Measurements from ENCODE around the gene PDE4B.

Gene PDE4B

GRCh38 chr1:66217021-66217420, 424.3 kb downstream of the PDE4B start:
- in situ Hi-C loops (cut with HindIII; ENCODE audit: low sequenced_read_pairs): no loop called here
- TF ChIP-seq CTCF (IDR thresholded peaks at IDR 0.05; ENCODE audit: low read depth, low read length): no peak
- H3K4me3 ChIP-seq (ENCODE audit: low read depth, low read length): no peak overlapping the region
- peak; percentile 45 for DNase-seq (ENCODE audit: low read depth, low spot score)

DNA sequence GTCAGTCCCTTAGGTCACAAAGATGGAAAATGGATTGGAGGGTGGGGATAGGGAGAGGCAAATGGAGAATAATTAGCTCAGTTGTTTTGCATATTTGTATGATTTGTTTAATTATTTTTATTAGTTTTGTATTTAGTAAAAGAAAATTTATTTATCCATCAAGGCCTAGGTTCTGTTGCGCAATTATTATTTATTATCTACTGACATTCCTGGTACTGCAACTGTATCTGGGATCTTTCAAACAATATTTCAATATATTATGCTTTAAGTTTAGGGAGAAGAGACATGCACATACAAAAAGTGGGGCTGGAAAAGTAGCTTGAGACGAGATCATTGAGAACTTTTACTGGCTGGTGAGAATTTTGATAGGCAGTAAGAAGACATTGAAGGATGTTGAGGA, 424.9 kb downstream of the PDE4B start:
- no peak overlapping the region for H3K4me3 ChIP-seq (ENCODE audit: low read depth, low read length)
- in situ Hi-C loops (cut with HindIII; ENCODE audit: low sequenced_read_pairs): no loop called here
- no peak for TF ChIP-seq CTCF (IDR thresholded peaks at IDR 0.05; ENCODE audit: low read depth, low read length)
- DNase-seq (ENCODE audit: low read depth, low spot score): no peak

DNA sequence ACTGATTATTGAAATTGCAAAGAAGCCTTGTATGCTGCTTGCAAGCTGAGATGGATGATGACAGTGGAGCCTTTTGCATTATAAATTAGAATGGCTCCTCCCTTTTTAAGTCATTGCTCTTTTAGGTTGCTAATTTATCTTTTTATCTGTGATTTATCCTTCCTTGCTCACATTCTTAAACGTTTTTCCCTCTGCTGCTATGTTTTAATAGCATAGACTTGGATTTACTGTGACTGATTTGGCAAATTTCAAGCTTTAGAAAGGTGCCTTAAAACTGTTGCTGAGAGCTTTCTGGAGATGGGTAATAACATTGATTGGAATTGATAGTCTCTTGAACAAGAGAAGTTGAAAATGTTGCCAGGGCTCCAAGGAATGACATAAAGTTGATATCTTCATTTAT, 427.8 kb downstream of the PDE4B start:
- DNase-seq (ENCODE audit: low read depth, low spot score): no peak
- in situ Hi-C loops (cut with HindIII; ENCODE audit: low sequenced_read_pairs): no loop called here
- no peak for TF ChIP-seq CTCF (IDR thresholded peaks at IDR 0.05; ENCODE audit: low read depth, low read length)
- no peak overlapping the region for H3K4me3 ChIP-seq (ENCODE audit: low read depth, low read length)

DNA sequence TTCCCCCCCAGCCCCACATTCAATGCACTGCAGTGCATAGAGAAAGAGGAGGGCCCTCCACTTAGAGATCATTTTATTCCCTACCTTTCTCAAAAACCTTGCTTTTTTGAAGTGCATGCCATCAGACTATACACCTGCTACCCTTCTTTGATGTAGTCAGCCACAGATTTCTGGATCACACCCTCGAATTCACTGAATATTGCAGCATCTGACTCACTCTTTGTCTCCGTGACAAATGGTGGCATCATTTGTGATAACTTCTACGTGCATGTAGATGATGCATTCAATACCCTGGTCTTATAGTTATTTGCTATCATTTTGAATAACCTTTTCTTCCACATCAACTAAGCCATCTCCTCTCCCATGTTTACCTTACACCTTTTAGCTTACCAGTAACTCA, 431.0 kb downstream of the PDE4B start:
- no peak for DNase-seq (ENCODE audit: low read depth, low spot score)
- in situ Hi-C loops (cut with HindIII; ENCODE audit: low sequenced_read_pairs): no loop called here
- no peak for TF ChIP-seq CTCF (IDR thresholded peaks at IDR 0.05; ENCODE audit: low read depth, low read length)
- H3K4me3 ChIP-seq (ENCODE audit: low read depth, low read length): no peak overlapping the region

GRCh38 chr1:66226985-66227384, 434.3 kb downstream of the PDE4B start:
- in situ Hi-C loops (cut with HindIII; ENCODE audit: low sequenced_read_pairs): no loop called here
- DNase-seq (ENCODE audit: low read depth, low spot score): no peak

GRCh38 chr1:66227966-66228365, 435.3 kb downstream of the PDE4B start:
- in situ Hi-C loops (cut with HindIII; ENCODE audit: low sequenced_read_pairs): no loop called here
- TF ChIP-seq CTCF (IDR thresholded peaks at IDR 0.05; ENCODE audit: low read depth, low read length): no peak
- H3K4me3 ChIP-seq (ENCODE audit: low read depth, low read length): no peak overlapping the region
- DNase-seq (ENCODE audit: low read depth, low spot score): no peak

More at GRCh38 chr1:66226985-66227384, 434.3 kb downstream of the PDE4B start:
- TF ChIP-seq CTCF (IDR thresholded peaks at IDR 0.05; ENCODE audit: low read depth, low read length): no peak
- H3K4me3 ChIP-seq (ENCODE audit: low read depth, low read length): no peak overlapping the region

- no peak for TF ChIP-seq CTCF (IDR thresholded peaks at IDR 0.05; ENCODE audit: low read depth, low read length)
- DNase-seq (ENCODE audit: low read depth, low spot score): peak; percentile 30
- no peak overlapping the region for H3K4me3 ChIP-seq (ENCODE audit: low read depth, low read length)
- in situ Hi-C loops (cut with HindIII; ENCODE audit: low sequenced_read_pairs): no loop called here
These were observed 438.5 kb downstream of the PDE4B start for GRCh38 chr1:66231217-66231616.

All from astrocyte of the spinal cord (primary cell).